HepG2 (cell line): Measurements from ENCODE around the gene SRGAP3. TPM values are rescaled to one million over a fixed set of nuclear protein-coding genes. Genes with fewer than 3 reads are reported as not detected.

ENCODE experiments used
- HBP1 ChIP-seq: IDR thresholded peaks from 2 replicates; pipeline ENCODE4 v1.6.1; 2016; ENCODE audit warnings: low read depth, control low read depth
- LRRFIP1 ChIP-seq: sonication (generic); formaldehyde crosslinking; conservative IDR thresholded peaks from 2 replicates; pipeline ENCODE4 v1.4.0; 2020; ENCODE audit warnings: missing genetic modification reagents
- SRSF9 ChIP-seq: fragments of 200-400 bp; formaldehyde crosslinking; IDR thresholded peaks from 2 replicates; pipeline ENCODE4 v1.6.1; 2018; ENCODE audit warnings: borderline replicate concordance, mild to moderate bottlenecking, low read depth, low read length; ENCODE audit not compliant: insufficient read depth, poor library complexity, severe bottlenecking
- ZBTB21 ChIP-seq: sonication (generic); formaldehyde crosslinking; IDR thresholded peaks from 2 replicates; pipeline ENCODE4 v1.4.0; 2020; ENCODE audit warnings: missing genetic modification reagents
- ZBTB33 ChIP-seq: sonication (generic); formaldehyde crosslinking; IDR thresholded peaks from 2 replicates; pipeline ENCODE4 v1.4.0; 2020; ENCODE audit warnings: missing genetic modification reagents
- ZFP36L1 ChIP-seq: sonication (generic); formaldehyde crosslinking; IDR thresholded peaks from 2 replicates; pipeline ENCODE4 v1.8.0; 2022; ENCODE audit warnings: mild to moderate bottlenecking, missing genetic modification reagents, moderate library complexity
- ZNF142 ChIP-seq: sonication (generic); formaldehyde crosslinking; IDR thresholded peaks from 2 replicates; pipeline ENCODE4 v1.4.0; 2020; ENCODE audit warnings: missing genetic modification reagents
- ZNF230 ChIP-seq: sonication (generic); formaldehyde crosslinking; IDR thresholded peaks from 2 replicates; pipeline ENCODE4 v1.4.0; 2020; ENCODE audit warnings: mild to moderate bottlenecking, missing genetic modification reagents
- ZNF543 ChIP-seq: sonication (generic); formaldehyde crosslinking; IDR thresholded peaks from 2 replicates; pipeline ENCODE4 v1.4.0; 2020; ENCODE audit warnings: mild to moderate bottlenecking, missing genetic modification reagents
- ZNF577 ChIP-seq: sonication (generic); formaldehyde crosslinking; IDR thresholded peaks from 2 replicates; pipeline ENCODE4 v1.4.0; 2020; ENCODE audit warnings: mild to moderate bottlenecking, low read depth, missing genetic modification reagents, borderline replicate concordance
- ZNF652 ChIP-seq: IDR thresholded peaks from 2 replicates; pipeline ENCODE4 v1.6.1; 2016; ENCODE audit warnings: low read depth, borderline replicate concordance
- ZNF737 ChIP-seq: sonication (generic); formaldehyde crosslinking; IDR thresholded peaks from 2 replicates; pipeline ENCODE4 v1.5.0; 2020; ENCODE audit warnings: missing genetic modification reagents, mild to moderate bottlenecking, borderline replicate concordance
- ZNF792 ChIP-seq: IDR thresholded peaks from 2 replicates; pipeline ENCODE4 v1.6.1; 2016
- ZNF841 ChIP-seq: sonication (generic); formaldehyde crosslinking; IDR thresholded peaks from 2 replicates; pipeline ENCODE4 v1.8.1; 2023; ENCODE audit warnings: missing genetic modification reagents, borderline replicate concordance
- polyA plus RNA-seq, 8 experiments: library from polyadenylated mRNA; depleted of rRNA in 3 of 8; stranded (reverse) in 7 of 8; unstranded in 1 of 8; fragments of >200 nt; fragmentation: Illumina TruSeq in 4 of 8; extraction: Trizol in 4 of 8; gene quantifications; 2 replicates each; pipeline versions ENCODE4 v1.2.1 to v1.2.3, GENCODE V29; 2011 to 2016; ENCODE audit warnings: low read depth in 4 of 8, missing spikeins in 1 of 8, mixed read lengths in 1 of 8; ENCODE audit not compliant: insufficient read depth in 1 of 8
- total RNA-seq, 5 experiments: library from RNA; depleted of rRNA; stranded (reverse); fragments of >200 nt; fragmentation: Illumina TruSeq; extraction: Trizol; gene quantifications; 2 replicates each; pipeline ENCODE4 v1.2.3, GENCODE V29; 2016; ENCODE audit warnings: low read depth in 1 of 5
- TF ChIP-seq, protein P1 (sequence below): sonication (generic); formaldehyde crosslinking; IDR thresholded peaks from 2 replicates; pipeline ENCODE4 v1.9.0; 2022; ENCODE audit warnings: low read depth, missing genetic modification reagents

SRGAP3 gene
- total and polyA plus RNA-seq, 2 of the 13 experiments (the other 11 are each of a cell fraction or from before 2014, with no cell fraction given) = 1.2 to 1.4 TPM

DNA sequence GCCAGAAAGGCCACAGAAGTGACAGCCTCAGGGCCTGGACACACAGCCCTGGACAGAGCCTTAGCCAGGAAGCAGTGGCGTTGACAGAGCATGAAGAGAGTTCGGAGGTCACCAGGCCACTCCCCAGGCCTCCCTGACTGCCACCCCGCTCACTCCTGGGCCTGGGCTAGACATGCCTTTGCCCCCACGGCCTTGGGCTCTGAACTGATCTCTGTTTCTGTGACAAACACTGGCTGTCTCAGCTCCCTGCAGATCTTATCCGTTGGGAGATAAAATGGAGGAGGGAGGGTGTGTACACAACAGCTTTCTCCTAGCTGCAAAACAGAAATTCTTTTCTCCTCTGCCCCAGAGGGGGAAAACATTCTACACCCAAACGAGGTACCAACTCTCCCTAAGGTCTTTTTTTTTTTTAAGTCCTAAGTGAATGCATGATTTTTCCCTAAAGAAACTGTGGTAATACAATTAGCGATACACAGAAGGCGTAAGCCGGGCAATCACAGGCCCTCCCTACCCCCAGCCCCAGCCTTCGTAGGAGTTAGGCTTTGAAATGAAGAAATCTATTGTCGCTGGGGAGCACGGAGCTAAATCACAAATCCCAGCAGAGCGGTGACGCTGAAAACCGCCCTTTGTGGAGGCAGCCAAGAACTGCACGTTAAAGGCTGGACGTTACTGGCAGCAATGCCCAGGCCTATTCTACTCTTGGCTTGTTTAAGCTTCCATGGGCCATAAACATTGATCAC lies 45.0 kb downstream of the SRGAP3 start (continued):
- no peak for TF ChIP-seq LRRFIP1 (CRISPR knock-in tag)
- no peak for TF ChIP-seq ZFP36L1 (CRISPR knock-in tag)
- no peak for TF ChIP-seq ZNF577 (CRISPR knock-in tag)
- TF ChIP-seq ZNF230 (CRISPR knock-in tag) = no peak
- no peak for TF ChIP-seq SRSF9
- TF ChIP-seq ZNF841 (CRISPR knock-in tag) = no peak
- TF ChIP-seq ZNF142 (CRISPR knock-in tag) = 0 out of 2 replicates have a peak, but pooled peaks have one; percentile 51
- no peak for TF ChIP-seq ZBTB21
- TF ChIP-seq ZNF737 = no peak
- 0 out of 2 replicates have a peak, but pooled peaks have one; percentile 32 for TF ChIP-seq HBP1 (CRISPR knock-in tag)
- TF ChIP-seq ZNF792 (CRISPR knock-in tag) = peak; percentile 70; the same call in 1 of the 2 replicates
- no peak for TF ChIP-seq ZNF543 (CRISPR knock-in tag)
- TF ChIP-seq ZNF652 (CRISPR knock-in tag) = no peak
- TF ChIP-seq, protein P1, sequence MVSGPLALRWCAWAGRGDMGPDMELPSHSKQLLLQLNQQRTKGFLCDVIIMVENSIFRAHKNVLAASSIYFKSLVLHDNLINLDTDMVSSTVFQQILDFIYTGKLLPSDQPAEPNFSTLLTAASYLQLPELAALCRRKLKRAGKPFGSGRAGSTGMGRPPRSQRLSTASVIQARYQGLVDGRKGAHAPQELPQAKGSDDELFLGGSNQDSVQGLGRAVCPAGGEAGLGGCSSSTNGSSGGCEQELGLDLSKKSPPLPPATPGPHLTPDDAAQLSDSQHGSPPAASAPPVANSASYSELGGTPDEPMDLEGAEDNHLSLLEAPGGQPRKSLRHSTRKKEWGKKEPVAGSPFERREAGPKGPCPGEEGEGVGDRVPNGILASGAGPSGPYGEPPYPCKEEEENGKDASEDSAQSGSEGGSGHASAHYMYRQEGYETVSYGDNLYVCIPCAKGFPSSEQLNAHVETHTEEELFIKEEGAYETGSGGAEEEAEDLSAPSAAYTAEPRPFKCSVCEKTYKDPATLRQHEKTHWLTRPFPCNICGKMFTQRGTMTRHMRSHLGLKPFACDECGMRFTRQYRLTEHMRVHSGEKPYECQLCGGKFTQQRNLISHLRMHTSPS (CRISPR knock-in tag) = no peak
- TF ChIP-seq ZBTB33 (CRISPR knock-in tag) = no peak
